A673 (cell line): Measurements from ENCODE around the gene PCSK6.

Experiments
- EZH2 ChIP-seq: fragments of 200-600 bp; sonication (generic); IDR thresholded peaks from 2 replicates; pipeline ENCODE4 v1.6.1; 2017; ENCODE audit warnings: borderline replicate concordance, low read depth, mild to moderate bottlenecking, mixed read lengths, antibody characterized with exemption, low read length; ENCODE audit not compliant: poor library complexity, severe bottlenecking
- TF ChIP-seq, protein P1 (sequence below): fragments of 300-800, 200-600 bp; sonication (generic); conservative IDR thresholded peaks from 2 replicates; pipeline ENCODE4 v1.5.1; 2017; ENCODE audit warnings: low read depth, mild to moderate bottlenecking, antibody characterized with exemption, low read length, moderate library complexity, mixed read lengths

DNA sequence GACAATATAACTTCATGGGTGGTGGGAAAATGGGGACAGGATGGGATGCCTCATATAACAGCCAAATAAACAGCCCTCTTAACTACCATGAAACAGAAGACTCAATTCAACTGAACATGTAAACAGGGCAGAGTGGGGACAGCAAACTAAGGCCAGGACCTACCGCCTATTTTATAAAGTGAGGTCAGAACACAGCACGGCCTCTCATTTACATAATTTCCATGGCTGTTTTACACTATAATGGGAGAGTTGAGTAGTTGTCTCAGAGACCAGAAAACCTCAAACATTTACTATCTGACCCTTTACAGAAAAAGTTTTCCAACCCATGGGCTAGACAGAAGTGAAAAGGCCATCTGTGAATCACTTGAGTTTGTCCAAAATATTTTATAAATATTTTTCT is 137.8 kb downstream of the PCSK6 start:
- TF ChIP-seq, protein P1, sequence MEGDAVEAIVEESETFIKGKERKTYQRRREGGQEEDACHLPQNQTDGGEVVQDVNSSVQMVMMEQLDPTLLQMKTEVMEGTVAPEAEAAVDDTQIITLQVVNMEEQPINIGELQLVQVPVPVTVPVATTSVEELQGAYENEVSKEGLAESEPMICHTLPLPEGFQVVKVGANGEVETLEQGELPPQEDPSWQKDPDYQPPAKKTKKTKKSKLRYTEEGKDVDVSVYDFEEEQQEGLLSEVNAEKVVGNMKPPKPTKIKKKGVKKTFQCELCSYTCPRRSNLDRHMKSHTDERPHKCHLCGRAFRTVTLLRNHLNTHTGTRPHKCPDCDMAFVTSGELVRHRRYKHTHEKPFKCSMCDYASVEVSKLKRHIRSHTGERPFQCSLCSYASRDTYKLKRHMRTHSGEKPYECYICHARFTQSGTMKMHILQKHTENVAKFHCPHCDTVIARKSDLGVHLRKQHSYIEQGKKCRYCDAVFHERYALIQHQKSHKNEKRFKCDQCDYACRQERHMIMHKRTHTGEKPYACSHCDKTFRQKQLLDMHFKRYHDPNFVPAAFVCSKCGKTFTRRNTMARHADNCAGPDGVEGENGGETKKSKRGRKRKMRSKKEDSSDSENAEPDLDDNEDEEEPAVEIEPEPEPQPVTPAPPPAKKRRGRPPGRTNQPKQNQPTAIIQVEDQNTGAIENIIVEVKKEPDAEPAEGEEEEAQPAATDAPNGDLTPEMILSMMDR = no peak
- TF ChIP-seq EZH2 = no peak
